ENCODE data around the gene TKT.
A peak's percentile ranks its signal among the peaks of the same experiment; 100 is the strongest.
"Not testable (repeated sequence)": the region's sequence is repeated elsewhere in the genome, so short reads cannot be mapped to it uniquely, and the experiment has no call there.

Gene TKT

GRCh38 chr3:53269888-53270880 is 14.4 kb upstream of the TKT start:
- TF ChIP-seq ZNF274 (IDR thresholded peaks at IDR 0.05; ENCODE audit: low read depth, low read length) = no peak
- no peak overlapping the region; the same call in 1 of the 2 replicates for H3K4me3 ChIP-seq (ENCODE audit: low read length)

GRCh38 chr3:53269193-53269592 is 13.4 kb upstream of the TKT start:
- not testable (repeated sequence) for H3K4me3 ChIP-seq (ENCODE audit: low read length)

- no peak for TF ChIP-seq ZNF274 (IDR thresholded peaks at IDR 0.05; ENCODE audit: low read depth, low read length)
- no peak overlapping the region for H3K4me3 ChIP-seq (ENCODE audit: low read length)
These were observed 11.9 kb upstream of the TKT start for GRCh38 chr3:53267766-53268165.

GRCh38 chr3:53264718-53265117 is 8.9 kb upstream of the TKT start:
- no peak for TF ChIP-seq ZNF274 (IDR thresholded peaks at IDR 0.05; ENCODE audit: low read depth, low read length)

GRCh38 chr3:53263907-53264306 is 8.1 kb upstream of the TKT start:
- no peak overlapping the region for H3K4me3 ChIP-seq (ENCODE audit: low read length)
- no peak for TF ChIP-seq ZNF274 (IDR thresholded peaks at IDR 0.05; ENCODE audit: low read depth, low read length)

More at GRCh38 chr3:53264718-53265117, 8.9 kb upstream of the TKT start:
- no peak overlapping the region for H3K4me3 ChIP-seq (ENCODE audit: low read length)

GRCh38 chr3:53261712-53262111 is 5.9 kb upstream of the TKT start:
- TF ChIP-seq ZNF274 (IDR thresholded peaks at IDR 0.05; ENCODE audit: low read depth, low read length) = no peak
- H3K4me3 ChIP-seq (ENCODE audit: low read length) = no peak overlapping the region

- H3K4me3 ChIP-seq (ENCODE audit: low read length) = no peak overlapping the region
- TF ChIP-seq ZNF274 (IDR thresholded peaks at IDR 0.05; ENCODE audit: low read depth, low read length) = no peak
These were observed 4.5 kb upstream of the TKT start for GRCh38 chr3:53260286-53260785.

GRCh38 chr3:53259427-53260259 is 3.8 kb upstream of the TKT start:
- H3K4me3 ChIP-seq (ENCODE audit: low read length) = no peak overlapping the region
- TF ChIP-seq ZNF274 (IDR thresholded peaks at IDR 0.05; ENCODE audit: low read depth, low read length) = no peak

- TF ChIP-seq ZNF274 (IDR thresholded peaks at IDR 0.05; ENCODE audit: low read depth, low read length) = no peak
- H3K4me3 ChIP-seq (ENCODE audit: low read length) = no peak overlapping the region
These were observed 3.0 kb upstream of the TKT start for GRCh38 chr3:53258600-53259426.

GRCh38 chr3:53257465-53257864 is 1.6 kb upstream of the TKT start:
- no peak overlapping the region for H3K4me3 ChIP-seq (ENCODE audit: low read length)
- TF ChIP-seq ZNF274 (IDR thresholded peaks at IDR 0.05; ENCODE audit: low read depth, low read length) = no peak

GRCh38 chr3:53256704-53257055 is 858 bp upstream of the TKT start:
- no peak overlapping the region for H3K4me3 ChIP-seq (ENCODE audit: low read length)
- TF ChIP-seq ZNF274 (IDR thresholded peaks at IDR 0.05; ENCODE audit: low read depth, low read length) = no peak

GRCh38 chr3:53255423-53255774 is 423 bp downstream of the TKT start:
- peak overlapping the region; percentile 86 for H3K4me3 ChIP-seq (ENCODE audit: low read length)
- no peak for TF ChIP-seq ZNF274 (IDR thresholded peaks at IDR 0.05; ENCODE audit: low read depth, low read length)

- peak overlapping the region; percentile 86 for H3K4me3 ChIP-seq (ENCODE audit: low read length)
- no peak for TF ChIP-seq ZNF274 (IDR thresholded peaks at IDR 0.05; ENCODE audit: low read depth, low read length)
These were observed 1.1 kb downstream of the TKT start for GRCh38 chr3:53254509-53255422.

Data from GM08714 (cell line).